Measurements from ENCODE around the gene ARHGEF4.

DNA sequence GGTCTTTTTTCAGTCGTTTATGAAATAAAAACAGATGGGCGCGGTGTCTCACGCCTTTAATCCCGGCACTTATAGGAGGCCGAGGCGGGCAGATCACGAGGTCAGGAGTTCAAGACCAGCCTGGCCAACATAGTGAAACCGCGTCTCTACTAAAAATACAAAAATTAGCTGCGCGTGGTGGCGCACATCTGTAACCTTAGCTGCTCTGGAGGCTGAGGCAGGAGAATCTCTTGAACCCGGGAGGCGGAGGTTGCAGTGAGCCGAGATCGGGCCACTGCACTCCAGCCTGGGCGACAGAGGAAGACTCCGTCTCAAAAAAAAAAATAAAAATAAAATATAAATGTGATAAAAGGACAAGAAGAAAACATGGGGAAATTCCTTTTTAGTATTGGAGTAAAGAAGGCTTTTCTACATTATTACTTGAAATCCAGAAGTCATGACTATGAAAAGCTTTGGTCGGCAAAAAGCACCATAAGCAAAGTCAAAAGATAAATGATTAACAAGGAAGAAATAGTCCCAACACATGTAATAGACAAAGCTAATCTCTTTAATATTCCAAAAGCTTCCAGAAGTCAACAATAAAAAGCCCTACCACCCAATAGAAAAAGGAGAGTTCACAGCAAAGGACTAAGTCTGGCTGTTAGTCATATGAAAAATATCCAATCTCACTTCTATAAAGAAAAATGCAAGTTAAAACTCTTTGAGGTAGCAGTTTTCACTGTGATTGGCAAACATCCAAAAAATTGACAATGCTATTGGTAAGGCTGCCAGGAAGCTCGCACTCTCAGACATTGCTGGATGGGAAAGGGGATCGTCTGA lies 258.0 kb downstream of the ARHGEF4 start:
- TF ChIP-seq, protein P1, sequence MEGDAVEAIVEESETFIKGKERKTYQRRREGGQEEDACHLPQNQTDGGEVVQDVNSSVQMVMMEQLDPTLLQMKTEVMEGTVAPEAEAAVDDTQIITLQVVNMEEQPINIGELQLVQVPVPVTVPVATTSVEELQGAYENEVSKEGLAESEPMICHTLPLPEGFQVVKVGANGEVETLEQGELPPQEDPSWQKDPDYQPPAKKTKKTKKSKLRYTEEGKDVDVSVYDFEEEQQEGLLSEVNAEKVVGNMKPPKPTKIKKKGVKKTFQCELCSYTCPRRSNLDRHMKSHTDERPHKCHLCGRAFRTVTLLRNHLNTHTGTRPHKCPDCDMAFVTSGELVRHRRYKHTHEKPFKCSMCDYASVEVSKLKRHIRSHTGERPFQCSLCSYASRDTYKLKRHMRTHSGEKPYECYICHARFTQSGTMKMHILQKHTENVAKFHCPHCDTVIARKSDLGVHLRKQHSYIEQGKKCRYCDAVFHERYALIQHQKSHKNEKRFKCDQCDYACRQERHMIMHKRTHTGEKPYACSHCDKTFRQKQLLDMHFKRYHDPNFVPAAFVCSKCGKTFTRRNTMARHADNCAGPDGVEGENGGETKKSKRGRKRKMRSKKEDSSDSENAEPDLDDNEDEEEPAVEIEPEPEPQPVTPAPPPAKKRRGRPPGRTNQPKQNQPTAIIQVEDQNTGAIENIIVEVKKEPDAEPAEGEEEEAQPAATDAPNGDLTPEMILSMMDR (IDR thresholded peaks at IDR 0.05): no peak
- TF ChIP-seq, protein P2, sequence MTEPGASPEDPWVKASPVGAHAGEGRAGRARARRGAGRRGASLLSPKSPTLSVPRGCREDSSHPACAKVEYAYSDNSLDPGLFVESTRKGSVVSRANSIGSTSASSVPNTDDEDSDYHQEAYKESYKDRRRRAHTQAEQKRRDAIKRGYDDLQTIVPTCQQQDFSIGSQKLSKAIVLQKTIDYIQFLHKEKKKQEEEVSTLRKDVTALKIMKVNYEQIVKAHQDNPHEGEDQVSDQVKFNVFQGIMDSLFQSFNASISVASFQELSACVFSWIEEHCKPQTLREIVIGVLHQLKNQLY (CRISPR knock-in tag; IDR thresholded peaks at IDR 0.05): no peak
- no peak for TF ChIP-seq SP1 (CRISPR knock-in tag; conservative IDR thresholded peaks at IDR 0.05)
- TF ChIP-seq, protein P3, sequence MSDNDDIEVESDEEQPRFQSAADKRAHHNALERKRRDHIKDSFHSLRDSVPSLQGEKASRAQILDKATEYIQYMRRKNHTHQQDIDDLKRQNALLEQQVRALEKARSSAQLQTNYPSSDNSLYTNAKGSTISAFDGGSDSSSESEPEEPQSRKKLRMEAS (CRISPR knock-in tag; IDR thresholded peaks at IDR 0.05): no peak
- TF ChIP-seq JUN (CRISPR knock-in tag; IDR thresholded peaks at IDR 0.05): no peak
- TF ChIP-seq, protein P4, sequence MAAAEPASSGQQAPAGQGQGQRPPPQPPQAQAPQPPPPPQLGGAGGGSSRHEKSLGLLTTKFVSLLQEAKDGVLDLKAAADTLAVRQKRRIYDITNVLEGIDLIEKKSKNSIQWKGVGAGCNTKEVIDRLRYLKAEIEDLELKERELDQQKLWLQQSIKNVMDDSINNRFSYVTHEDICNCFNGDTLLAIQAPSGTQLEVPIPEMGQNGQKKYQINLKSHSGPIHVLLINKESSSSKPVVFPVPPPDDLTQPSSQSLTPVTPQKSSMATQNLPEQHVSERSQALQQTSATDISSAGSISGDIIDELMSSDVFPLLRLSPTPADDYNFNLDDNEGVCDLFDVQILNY (CRISPR knock-in tag; IDR thresholded peaks at IDR 0.05): no peak
- TF ChIP-seq, protein P5, sequence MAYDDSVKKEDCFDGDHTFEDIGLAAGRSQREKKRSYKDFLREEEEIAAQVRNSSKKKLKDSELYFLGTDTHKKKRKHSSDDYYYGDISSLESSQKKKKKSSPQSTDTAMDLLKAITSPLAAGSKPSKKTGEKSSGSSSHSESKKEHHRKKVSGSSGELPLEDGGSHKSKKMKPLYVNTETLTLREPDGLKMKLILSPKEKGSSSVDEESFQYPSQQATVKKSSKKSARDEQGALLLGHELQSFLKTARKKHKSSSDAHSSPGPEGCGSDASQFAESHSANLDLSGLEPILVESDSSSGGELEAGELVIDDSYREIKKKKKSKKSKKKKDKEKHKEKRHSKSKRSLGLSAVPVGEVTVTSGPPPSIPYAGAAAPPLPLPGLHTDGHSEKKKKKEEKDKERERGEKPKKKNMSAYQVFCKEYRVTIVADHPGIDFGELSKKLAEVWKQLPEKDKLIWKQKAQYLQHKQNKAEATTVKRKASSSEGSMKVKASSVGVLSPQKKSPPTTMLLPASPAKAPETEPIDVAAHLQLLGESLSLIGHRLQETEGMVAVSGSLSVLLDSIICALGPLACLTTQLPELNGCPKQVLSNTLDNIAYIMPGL (CRISPR knock-in tag; IDR thresholded peaks at IDR 0.05): no peak
- TF ChIP-seq, protein P6, sequence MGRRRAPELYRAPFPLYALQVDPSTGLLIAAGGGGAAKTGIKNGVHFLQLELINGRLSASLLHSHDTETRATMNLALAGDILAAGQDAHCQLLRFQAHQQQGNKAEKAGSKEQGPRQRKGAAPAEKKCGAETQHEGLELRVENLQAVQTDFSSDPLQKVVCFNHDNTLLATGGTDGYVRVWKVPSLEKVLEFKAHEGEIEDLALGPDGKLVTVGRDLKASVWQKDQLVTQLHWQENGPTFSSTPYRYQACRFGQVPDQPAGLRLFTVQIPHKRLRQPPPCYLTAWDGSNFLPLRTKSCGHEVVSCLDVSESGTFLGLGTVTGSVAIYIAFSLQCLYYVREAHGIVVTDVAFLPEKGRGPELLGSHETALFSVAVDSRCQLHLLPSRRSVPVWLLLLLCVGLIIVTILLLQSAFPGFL (CRISPR knock-in tag; IDR thresholded peaks at IDR 0.05; ENCODE audit: borderline replicate concordance): no peak
- TF ChIP-seq, protein P7, sequence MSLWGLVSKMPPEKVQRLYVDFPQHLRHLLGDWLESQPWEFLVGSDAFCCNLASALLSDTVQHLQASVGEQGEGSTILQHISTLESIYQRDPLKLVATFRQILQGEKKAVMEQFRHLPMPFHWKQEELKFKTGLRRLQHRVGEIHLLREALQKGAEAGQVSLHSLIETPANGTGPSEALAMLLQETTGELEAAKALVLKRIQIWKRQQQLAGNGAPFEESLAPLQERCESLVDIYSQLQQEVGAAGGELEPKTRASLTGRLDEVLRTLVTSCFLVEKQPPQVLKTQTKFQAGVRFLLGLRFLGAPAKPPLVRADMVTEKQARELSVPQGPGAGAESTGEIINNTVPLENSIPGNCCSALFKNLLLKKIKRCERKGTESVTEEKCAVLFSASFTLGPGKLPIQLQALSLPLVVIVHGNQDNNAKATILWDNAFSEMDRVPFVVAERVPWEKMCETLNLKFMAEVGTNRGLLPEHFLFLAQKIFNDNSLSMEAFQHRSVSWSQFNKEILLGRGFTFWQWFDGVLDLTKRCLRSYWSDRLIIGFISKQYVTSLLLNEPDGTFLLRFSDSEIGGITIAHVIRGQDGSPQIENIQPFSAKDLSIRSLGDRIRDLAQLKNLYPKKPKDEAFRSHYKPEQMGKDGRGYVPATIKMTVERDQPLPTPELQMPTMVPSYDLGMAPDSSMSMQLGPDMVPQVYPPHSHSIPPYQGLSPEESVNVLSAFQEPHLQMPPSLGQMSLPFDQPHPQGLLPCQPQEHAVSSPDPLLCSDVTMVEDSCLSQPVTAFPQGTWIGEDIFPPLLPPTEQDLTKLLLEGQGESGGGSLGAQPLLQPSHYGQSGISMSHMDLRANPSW (CRISPR knock-in tag; conservative IDR thresholded peaks at IDR 0.05; ENCODE audit: low read depth): no peak
- TF ChIP-seq GTF2I (CRISPR knock-in tag; conservative IDR thresholded peaks at IDR 0.05): no peak
- TF ChIP-seq, protein P8, sequence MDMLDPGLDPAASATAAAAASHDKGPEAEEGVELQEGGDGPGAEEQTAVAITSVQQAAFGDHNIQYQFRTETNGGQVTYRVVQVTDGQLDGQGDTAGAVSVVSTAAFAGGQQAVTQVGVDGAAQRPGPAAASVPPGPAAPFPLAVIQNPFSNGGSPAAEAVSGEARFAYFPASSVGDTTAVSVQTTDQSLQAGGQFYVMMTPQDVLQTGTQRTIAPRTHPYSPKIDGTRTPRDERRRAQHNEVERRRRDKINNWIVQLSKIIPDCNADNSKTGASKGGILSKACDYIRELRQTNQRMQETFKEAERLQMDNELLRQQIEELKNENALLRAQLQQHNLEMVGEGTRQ (CRISPR knock-in tag; IDR thresholded peaks at IDR 0.05): no peak
- no peak for TF ChIP-seq ZBTB21 (CRISPR knock-in tag; IDR thresholded peaks at IDR 0.05; ENCODE audit: borderline replicate concordance)
- no peak for TF ChIP-seq CREB1 (CRISPR knock-in tag; IDR thresholded peaks at IDR 0.05)
- TF ChIP-seq CREM (CRISPR knock-in tag; IDR thresholded peaks at IDR 0.05): no peak
